HepG2 (cell line): ENCODE results near the gene TRMT1. TPM values are rescaled to one million over a fixed set of nuclear protein-coding genes. Genes with fewer than 3 reads are reported as not detected.
A peak's percentile ranks its signal among the peaks of the same experiment; 100 is the strongest.

Experiments used
- ATAD3A ChIP-seq: sonication (generic); formaldehyde crosslinking; IDR thresholded peaks from 2 replicates; pipeline ENCODE4 v1.4.0; 2020; ENCODE audit warnings: missing genetic modification reagents
- ATF1 ChIP-seq: IDR thresholded peaks from 2 replicates; pipeline ENCODE4 v1.6.1; 2016; ENCODE audit warnings: mild to moderate bottlenecking, control low read depth
- CC2D1A ChIP-seq: sonication (generic); formaldehyde crosslinking; IDR thresholded peaks from 2 replicates; pipeline ENCODE4 v1.8.1; 2023; ENCODE audit warnings: mild to moderate bottlenecking, missing genetic modification reagents
- CENPX ChIP-seq: sonication (generic); formaldehyde crosslinking; IDR thresholded peaks from 2 replicates; pipeline ENCODE4 v1.9.0; 2021; ENCODE audit warnings: mild to moderate bottlenecking, missing genetic modification reagents, moderate library complexity
- E2F5 ChIP-seq: sonication (generic); formaldehyde crosslinking; conservative IDR thresholded peaks from 2 replicates; pipeline ENCODE4 v1.4.0; 2020; ENCODE audit warnings: missing genetic modification reagents
- FOXM1 ChIP-seq: sonication (generic); formaldehyde crosslinking; IDR thresholded peaks from 2 replicates; pipeline ENCODE4 v1.5.0; 2020; ENCODE audit warnings: missing genetic modification reagents
- HMG20B ChIP-seq: conservative IDR thresholded peaks from 2 replicates; pipeline ENCODE4 v1.6.1; 2016; ENCODE audit warnings: missing genetic modification reagents, missing compliant biosample characterization
- HNF1B ChIP-seq: sonication (generic); formaldehyde crosslinking; IDR thresholded peaks from 2 replicates; pipeline ENCODE4 v1.5.1; 2020; ENCODE audit warnings: mild to moderate bottlenecking, moderate library complexity, missing genetic modification reagents
- MXD1 ChIP-seq: sonication (generic); formaldehyde crosslinking; IDR thresholded peaks from 2 replicates; pipeline ENCODE4 v1.4.0; 2020; ENCODE audit warnings: mild to moderate bottlenecking, missing genetic modification reagents
- NCOA5 ChIP-seq: sonication (generic); formaldehyde crosslinking; IDR thresholded peaks from 2 replicates; pipeline ENCODE4 v1.4.0; 2020; ENCODE audit warnings: missing genetic modification reagents
- NONO ChIP-seq, 2 experiments: fragments of 450-650 bp in 1 of 2; sonication (generic) in 1 of 2; formaldehyde crosslinking in 1 of 2; IDR thresholded peaks in 1 of 2; conservative IDR thresholded peaks in 1 of 2; 2 replicates each; pipeline versions ENCODE4 v1.6.1 to v1.8.0; 2017 to 2022; ENCODE audit warnings: mild to moderate bottlenecking in 1 of 2, missing genetic modification reagents in 1 of 2, moderate library complexity in 1 of 2
- RFX5 ChIP-seq: IDR thresholded peaks from 2 replicates; pipeline ENCODE4 v1.6.1; 2011; ENCODE audit warnings: low read depth, low read length, improper control_type of control experiment
- SIN3A ChIP-seq: IDR thresholded peaks from 2 replicates; pipeline ENCODE4 v1.6.1; 2011; ENCODE audit warnings: low read depth, mild to moderate bottlenecking, control low read depth, low read length, borderline replicate concordance
- SRSF1 ChIP-seq: fragments of 200-400 bp; formaldehyde crosslinking; optimal IDR thresholded peaks from 2 replicates; pipeline ENCODE3; 2017; ENCODE audit warnings: mild to moderate bottlenecking, low read depth, low read length, moderate library complexity
- TSC22D2 ChIP-seq: sonication (generic); formaldehyde crosslinking; IDR thresholded peaks from 2 replicates; pipeline ENCODE4 v1.5.1; 2020; ENCODE audit warnings: missing genetic modification reagents, mild to moderate bottlenecking, borderline replicate concordance
- ZFP62 ChIP-seq: sonication (generic); formaldehyde crosslinking; IDR thresholded peaks from 2 replicates; pipeline ENCODE4 v1.4.0; 2020; ENCODE audit warnings: missing genetic modification reagents
- ZGPAT ChIP-seq: IDR thresholded peaks from 2 replicates; pipeline ENCODE4 v1.6.1; 2016; ENCODE audit warnings: mild to moderate bottlenecking
- ZNF180 ChIP-seq: sonication (generic); formaldehyde crosslinking; IDR thresholded peaks from 2 replicates; pipeline ENCODE4 v1.4.0; 2020; ENCODE audit warnings: low read depth, missing genetic modification reagents, borderline replicate concordance
- ZNF275 ChIP-seq: sonication (generic); formaldehyde crosslinking; IDR thresholded peaks from 2 replicates; pipeline ENCODE4 v1.8.0; 2022; ENCODE audit warnings: missing genetic modification reagents, mild to moderate bottlenecking, inconsistent platforms, borderline replicate concordance
- ZNF382 ChIP-seq: sonication (generic); formaldehyde crosslinking; IDR thresholded peaks from 2 replicates; pipeline ENCODE4 v1.5.0; 2020; ENCODE audit warnings: missing genetic modification reagents, mild to moderate bottlenecking, borderline replicate concordance
- ZNF546 ChIP-seq: sonication (generic); formaldehyde crosslinking; conservative IDR thresholded peaks from 2 replicates; pipeline ENCODE4 v1.8.1; 2023; ENCODE audit warnings: mild to moderate bottlenecking, missing genetic modification reagents
- ZNF577 ChIP-seq: sonication (generic); formaldehyde crosslinking; IDR thresholded peaks from 2 replicates; pipeline ENCODE4 v1.4.0; 2020; ENCODE audit warnings: mild to moderate bottlenecking, low read depth, missing genetic modification reagents, borderline replicate concordance
- ZNF619 ChIP-seq: sonication (generic); formaldehyde crosslinking; IDR thresholded peaks from 2 replicates; pipeline ENCODE4 v1.4.0; 2020; ENCODE audit warnings: mild to moderate bottlenecking, missing genetic modification reagents
- ZNF768 ChIP-seq: sonication (generic); formaldehyde crosslinking; IDR thresholded peaks from 2 replicates; pipeline ENCODE4 v1.4.0; 2020; ENCODE audit warnings: missing genetic modification reagents
- ZNF780A ChIP-seq: sonication (generic); formaldehyde crosslinking; IDR thresholded peaks from 2 replicates; pipeline ENCODE4 v1.8.0; 2022; ENCODE audit warnings: mild to moderate bottlenecking, missing genetic modification reagents, moderate library complexity
- polyA plus RNA-seq, 8 experiments: library from polyadenylated mRNA; depleted of rRNA in 3 of 8; stranded (reverse) in 7 of 8; unstranded in 1 of 8; fragments of >200 nt; fragmentation: Illumina TruSeq in 4 of 8; extraction: Trizol in 4 of 8; gene quantifications; 2 replicates each; pipeline versions ENCODE4 v1.2.1 to v1.2.3, GENCODE V29; 2011 to 2016; ENCODE audit warnings: low read depth in 4 of 8, missing spikeins in 1 of 8, mixed read lengths in 1 of 8; ENCODE audit not compliant: insufficient read depth in 1 of 8
- total RNA-seq, 5 experiments: library from RNA; depleted of rRNA; stranded (reverse); fragments of >200 nt; fragmentation: Illumina TruSeq; extraction: Trizol; gene quantifications; 2 replicates each; pipeline ENCODE4 v1.2.3, GENCODE V29; 2016; ENCODE audit warnings: low read depth in 1 of 5

TRMT1 gene
- total and polyA plus RNA-seq, 2 of the 13 experiments (the other 11 are each of a cell fraction or from before 2014, with no cell fraction given), result 35.5 to 44.1 TPM

- TF ChIP-seq ZNF382 (CRISPR knock-in tag) (no peak), NONO (IDR thresholded peaks at IDR 0.05) (no peak), NONO (CRISPR knock-in tag; conservative IDR thresholded peaks at IDR 0.05) (peak; percentile 68), ZFP62 (CRISPR knock-in tag) (no peak), ATF1 (CRISPR knock-in tag) (no peak), ZNF577 (no peak), ZNF768 (CRISPR knock-in tag) (peak; percentile 35; the same call in 1 of the 2 replicates), ZNF546 (CRISPR knock-in tag) (no peak), ZNF780A (no peak), ZNF619 (CRISPR knock-in tag) (no peak), HNF1B (CRISPR knock-in tag) (peak; percentile 72; the same call in 1 of the 2 replicates), ZNF275 (CRISPR knock-in tag) (0 out of 2 replicates have a peak, but pooled peaks have one; percentile 70), ZGPAT (CRISPR knock-in tag) (no peak; the same call in 1 of the 2 replicates), ZNF180 (no peak), CC2D1A (CRISPR knock-in tag) (no peak), E2F5 (CRISPR knock-in tag) (no peak), TSC22D2 (CRISPR knock-in tag) (no peak), RFX5 (no peak), ATAD3A (CRISPR knock-in tag) (no peak), CENPX (CRISPR knock-in tag) (no peak), SIN3A (no peak; the same call in 1 of the 2 replicates), SRSF1 (no peak), NCOA5 (CRISPR knock-in tag) (no peak), HMG20B (no peak; the same call in 1 of the 2 replicates), MXD1 (CRISPR knock-in tag) (no peak), FOXM1 (CRISPR knock-in tag) (no peak)
Observed at GRCh38 chr19:13060233-13060963, 56.1 kb downstream of the TRMT1 start (continued).
